Transverse colon (tissue), 4 donors: ENCODE data around the gene POLR2F. TPM values are rescaled to one million over a fixed set of nuclear protein-coding genes. Genes with fewer than 3 reads are reported as not detected.
A peak's percentile ranks its signal among the peaks of the same experiment; 100 is the strongest.

Experiments
- DNase-seq: peaks from one replicate; pipeline ENCODE4 v3.0.0-alpha.2; 2019
- H3K27ac ChIP-seq, 4 donors: fragments of 200-600 bp; sonication (generic); 2 replicates each; pipeline ENCODE4 v1.5.1; 2016 to 2018; ENCODE audit warnings: inconsistent platforms in 4 of 4
- H3K27me3 ChIP-seq: fragments of 200-600 bp; sonication (generic); 2 replicates; pipeline ENCODE4 v1.5.1; 2017; ENCODE audit warnings: inconsistent platforms
- H3K36me3 ChIP-seq, 4 donors: fragments of 200-600 bp; sonication (generic); 2 replicates each; pipeline ENCODE4 v1.5.1; 2017 to 2019; ENCODE audit warnings: inconsistent platforms in 4 of 4
- H3K4me1 ChIP-seq, 4 donors: fragments of 200-600 bp; sonication (generic); 2 replicates each; pipeline ENCODE4 v1.5.1; 2017 to 2020; ENCODE audit warnings: inconsistent platforms in 4 of 4
- H3K4me3 ChIP-seq, 4 donors: fragments of 200-600 bp; sonication (generic); 1 replicate in 1 of 4; 2 replicates in 3 of 4; pipeline versions ENCODE4 v1.5.1 to v1.6.1; 2017 to 2019; ENCODE audit warnings: inconsistent platforms in 4 of 4
- H3K9me3 ChIP-seq, 2 donors: fragments of 200-600 bp; sonication (generic); 2 replicates each; pipeline ENCODE4 v1.5.1; 2017 to 2019; ENCODE audit warnings: inconsistent platforms in 2 of 2
- CTCF ChIP-seq, 5 experiments: fragments of 200-600 bp in 3 of 5; fragments of 450-650 bp in 2 of 5; sonication (generic) in 3 of 5; IDR thresholded peaks; 1 replicate in 2 of 5; 2 replicates in 3 of 5; pipeline ENCODE4 v1.5.1; 2016 to 2017; ENCODE audit warnings: antibody characterized with exemption in 5 of 5, inconsistent platforms in 3 of 5, mild to moderate bottlenecking in 2 of 5, moderate library complexity in 1 of 5
- EP300 ChIP-seq: sonication (generic); formaldehyde crosslinking; IDR thresholded peaks from one replicate; pipeline ENCODE4 v1.6.1; 2017; ENCODE audit warnings: antibody characterized with exemption, low read depth
- POLR2A ChIP-seq: fragments of 450-650 bp; IDR thresholded peaks from one replicate; pipeline ENCODE4 v1.6.1; 2016; ENCODE audit warnings: antibody characterized with exemption, mild to moderate bottlenecking, moderate library complexity
- POLR2AphosphoS5 ChIP-seq, 3 donors: sonication (generic); formaldehyde crosslinking; IDR thresholded peaks; one replicate each; pipeline ENCODE4 v1.6.1; 2016; ENCODE audit warnings: antibody characterized with exemption in 3 of 3
- WGBS, 2 donors: methylation state at CpG; one replicate each; pipeline ENCODE4 v1.1.5; 2018; ENCODE audit warnings: low coverage in 1 of 2; 5-methylcytosine and 5-hydroxymethylcytosine counted together
- in situ Hi-C, 4 donors: fragments of 200-750 bp; cut with MboI; loops; one replicate each; pipeline versions ENCODE4 v1.15.0 to v1.15.1; 2017; ENCODE audit warnings: low sequenced_read_pairs in 3 of 4, low pct_ligation_motif_present in 1 of 4, low pct_unique_long_range_greater_than_20kb in 1 of 4
- intact Hi-C: fragments of 100-400 bp; cut with DNase I; formaldehyde crosslinking; loops from one replicate; pipeline ENCODE4 v1.15.1; 2023; ENCODE audit warnings: low total_unique reads
- total RNA-seq, 4 donors: library from RNA; depleted of rRNA; stranded (reverse); fragments of >200 nt; gene quantifications; one replicate each; pipeline ENCODE4 v1.1.0, GENCODE V29; 2016

Gene POLR2F
- total RNA-seq, 4 donors from 2014 or later: 7.6 to 65.5 (median 32.6) TPM

DNA sequence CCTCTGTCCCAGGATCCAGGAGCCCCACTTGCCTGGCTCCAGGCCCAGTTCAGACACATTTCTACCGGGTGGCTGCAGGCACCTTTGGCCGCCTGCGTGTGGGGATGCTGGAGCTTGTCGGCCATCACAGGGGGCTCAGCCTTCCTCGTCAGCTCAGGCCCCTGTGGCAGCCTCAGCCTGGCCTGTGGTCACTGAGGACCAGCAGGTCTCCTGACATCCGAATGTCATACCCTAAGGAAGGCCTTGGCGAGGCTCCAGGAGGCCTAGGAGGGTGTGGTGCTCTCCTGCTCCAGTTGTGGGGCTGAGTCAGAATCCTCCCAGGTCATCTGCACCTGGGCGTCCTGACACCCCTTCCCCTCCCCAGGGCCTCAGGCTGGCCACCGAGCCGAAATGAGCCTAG lies 45.7 kb downstream of the POLR2F start:
- H3K27ac ChIP-seq: peak overlapping the region; percentile 5 to 58 (median 12)
- H3K4me1 ChIP-seq: no peaks in the 10 kb centered on the region
- H3K4me3 ChIP-seq: no peak overlapping the region
- no peaks in the 10 kb centered on the region for H3K9me3 ChIP-seq
- 64% methylated on average over 10 of the region's 10 CpGs; no CpG with 5 or more reads in 1 of the 2 donors for WGBS, 2 donors
- no peaks in the 10 kb centered on the region for H3K36me3 ChIP-seq
- no peak for TF ChIP-seq POLR2A
- no peak for TF ChIP-seq CTCF (IDR thresholded peaks at IDR 0.05)
- no peak for TF ChIP-seq POLR2AphosphoS5 (IDR thresholded peaks at IDR 0.05)
- no peak for TF ChIP-seq EP300
- DNase-seq: no peak
- in situ Hi-C loops: no loop called here
- intact Hi-C loops: no loop called here
- no peaks in the 10 kb centered on the region for H3K27me3 ChIP-seq

DNA sequence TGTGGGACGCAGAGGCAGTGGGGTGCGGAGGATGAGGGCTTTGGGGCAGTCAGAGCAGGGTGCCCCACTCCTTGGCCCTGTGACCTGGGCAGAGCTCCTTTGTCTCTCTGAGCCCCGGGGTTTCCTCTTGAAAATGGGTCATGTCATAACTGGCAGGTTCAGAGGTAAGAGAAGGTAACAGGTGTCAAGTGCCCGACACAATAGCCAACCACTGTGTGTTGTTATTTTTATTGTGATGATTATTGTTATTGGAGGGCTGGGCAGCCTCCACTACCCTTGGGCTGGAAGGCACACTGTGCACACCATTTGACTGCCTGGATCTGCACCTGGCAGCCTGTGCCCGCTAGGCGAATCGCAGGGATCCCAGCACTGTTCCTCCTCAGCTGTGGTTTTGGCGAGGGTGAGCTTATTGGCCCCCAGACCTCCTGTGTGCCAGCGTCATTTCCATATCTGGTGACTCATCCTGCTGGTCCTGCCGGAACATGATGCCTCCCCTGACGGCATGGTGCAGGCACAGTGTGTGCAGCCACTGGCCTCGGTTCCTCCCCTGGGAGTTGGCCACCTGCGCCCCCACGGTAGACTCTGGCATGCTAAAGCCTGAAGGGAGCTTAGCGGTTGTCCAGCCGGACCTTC lies 46.3 kb downstream of the POLR2F start:
- in situ Hi-C loops (no loop called here), intact Hi-C loops (no loop called here)
- peak overlapping the region in 3 of 4 donors; percentile 5 to 58 (median 12) for H3K27ac ChIP-seq

GRCh38 chr22:38005943-38006342 lies 52.4 kb downstream of the POLR2F start:
- in situ Hi-C loops: no loop called here
- intact Hi-C loops: no loop called here

More for the DNA sequence above, 46.3 kb downstream of the POLR2F start:
- H3K4me1 ChIP-seq: no peaks in the 10 kb centered on the region
- no peak for DNase-seq
- H3K36me3 ChIP-seq: no peaks in the 10 kb centered on the region
- no peak overlapping the region for H3K4me3 ChIP-seq
- 71% methylated on average over 16 of the region's 16 CpGs; no CpG with 5 or more reads in 1 of the 2 donors for WGBS, 2 donors
- TF ChIP-seq POLR2AphosphoS5 (IDR thresholded peaks at IDR 0.05) (no peak), POLR2A (no peak), EP300 (no peak), CTCF (IDR thresholded peaks at IDR 0.05) (no peak)
- no peaks in the 10 kb centered on the region for H3K9me3 ChIP-seq
- no peaks in the 10 kb centered on the region for H3K27me3 ChIP-seq

DNA sequence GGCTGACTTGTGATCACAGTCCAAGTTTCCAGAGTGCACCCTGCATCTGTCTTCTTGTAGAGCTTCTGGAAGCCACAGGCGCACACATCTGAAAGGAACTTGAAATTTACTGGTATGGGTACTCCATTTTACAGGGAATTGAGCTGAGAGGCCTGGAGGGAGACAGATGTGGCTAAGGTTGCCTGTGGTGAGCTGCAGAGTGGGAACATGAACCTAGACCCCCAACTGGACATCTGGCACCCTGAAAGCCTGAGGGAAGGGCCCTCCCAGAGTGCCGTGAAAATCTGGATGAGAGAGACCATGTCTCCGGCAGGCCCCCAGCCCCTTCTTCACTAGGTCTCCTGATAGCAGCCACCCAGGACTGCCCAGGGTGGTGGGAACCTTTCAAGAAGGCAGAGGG lies 53.4 kb downstream of the POLR2F start:
- WGBS, 2 donors: 95 to 100% methylated on average over 1 to 3 of the region's 3 CpGs
- in situ Hi-C loops: no loop called here
- Histone ChIP-seq H3K36me3 (no peaks in the 10 kb centered on the region), H3K4me3 (no peak overlapping the region), H3K27ac (no peak overlapping the region), H3K4me1 (no peaks in the 10 kb centered on the region), H3K9me3 (no peaks in the 10 kb centered on the region), H3K27me3 (no peaks in the 10 kb centered on the region)
- TF ChIP-seq POLR2AphosphoS5 (IDR thresholded peaks at IDR 0.05) (no peak), POLR2A (no peak), CTCF (IDR thresholded peaks at IDR 0.05) (no peak), EP300 (no peak)
- intact Hi-C loops: no loop called here
- no peak for DNase-seq

More at GRCh38 chr22:38005943-38006342, 52.4 kb downstream of the POLR2F start:
- TF ChIP-seq POLR2AphosphoS5 (IDR thresholded peaks at IDR 0.05): no peak
- TF ChIP-seq CTCF (IDR thresholded peaks at IDR 0.05): no peak
- TF ChIP-seq POLR2A: no peak
- no peak for TF ChIP-seq EP300
- no peak overlapping the region for H3K4me3 ChIP-seq
- no peak for DNase-seq
- no peaks in the 10 kb centered on the region for H3K36me3 ChIP-seq
- H3K4me1 ChIP-seq: no peaks in the 10 kb centered on the region
- no peak overlapping the region for H3K27ac ChIP-seq
- WGBS, 2 donors: 88 to 91% methylated on average over 6 of the region's 6 CpGs
- H3K9me3 ChIP-seq: no peaks in the 10 kb centered on the region
- H3K27me3 ChIP-seq: no peaks in the 10 kb centered on the region
